ENCODE measurements around the gene NACC1. TPM values are rescaled to one million over a fixed set of nuclear protein-coding genes. Genes with fewer than 3 reads are reported as not detected.
A peak's percentile ranks its signal among the peaks of the same experiment; 100 is the strongest.

Gene NACC1
- polyA plus RNA-seq, 2 of the 4 experiments (the other 2 are of a cell fraction) = 26.1 to 37.9 TPM

DNA sequence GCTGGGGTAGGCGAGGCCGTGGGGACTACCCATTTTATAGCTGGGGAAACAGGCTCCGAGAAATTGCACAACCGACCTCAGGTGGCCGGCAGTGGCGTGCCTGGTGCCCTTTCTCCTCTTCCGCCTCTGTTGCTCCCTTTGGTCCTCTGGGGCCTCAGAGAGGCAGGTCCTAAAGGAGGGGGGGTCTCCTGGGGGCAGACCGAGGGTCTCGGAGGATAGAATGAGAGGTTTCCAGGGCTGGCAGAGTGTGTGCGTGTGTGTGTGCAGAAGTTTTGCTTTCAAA is 20.8 kb downstream of the NACC1 start:
- ChIA-PET CTCF (interaction anchor here (0.6 to 1.6 kb wide), 2 partner anchors 13 to 161 kb away, joined by 4 to 5 read pairs; no protein-coding TSS in a partner anchor), POLR2A (no interaction called here)
- 77% methylated on average over 7 of the region's 10 CpGs for WGBS (ENCODE audit: missing lambda C conversion rate)
- TF ChIP-seq RARB (CRISPR knock-in tag; IDR thresholded peaks at IDR 0.05) (no peak), KDM1A (IDR thresholded peaks at IDR 0.05; ENCODE audit: low read depth) (no peak), BHLHE40 (IDR thresholded peaks at IDR 0.05; ENCODE audit: low read depth, low read length) (no peak), HOXA7 (CRISPR knock-in tag; IDR thresholded peaks at IDR 0.05) (no peak), ELK1 (IDR thresholded peaks at IDR 0.05; ENCODE audit: low read depth, low read length) (no peak), PBX3 (IDR thresholded peaks at IDR 0.05) (no peak), SREBF2 (IDR thresholded peaks at IDR 0.05) (no peak), RAD21 (conservative IDR thresholded peaks at IDR 0.05 in 1 of 2, IDR thresholded peaks at IDR 0.05 in 1 of 2) (no peak), HMGXB4 (CRISPR knock-in tag; IDR thresholded peaks at IDR 0.05; ENCODE audit: borderline replicate concordance) (no peak), JUNB (IDR thresholded peaks at IDR 0.05) (no peak), SMC3 (IDR thresholded peaks at IDR 0.05) (no peak), HES2 (IDR thresholded peaks at IDR 0.05) (no peak), HOXB5 (CRISPR knock-in tag; IDR thresholded peaks at IDR 0.05) (no peak), JUN (IDR thresholded peaks at IDR 0.05) (no peak), PHF8 (IDR thresholded peaks at IDR 0.05; ENCODE audit: borderline replicate concordance, low read depth) (no peak), RFX5 (IDR thresholded peaks at IDR 0.05) (no peak), CHD2 (IDR thresholded peaks at IDR 0.05; ENCODE audit: low read length, partially characterized antibody) (no peak), MYC (IDR thresholded peaks at IDR 0.05; ENCODE audit: borderline replicate concordance, low read length) (no peak), CHD4 (IDR thresholded peaks at IDR 0.05; ENCODE audit: borderline replicate concordance) (no peak)
- TF ChIP-seq, protein P1, sequence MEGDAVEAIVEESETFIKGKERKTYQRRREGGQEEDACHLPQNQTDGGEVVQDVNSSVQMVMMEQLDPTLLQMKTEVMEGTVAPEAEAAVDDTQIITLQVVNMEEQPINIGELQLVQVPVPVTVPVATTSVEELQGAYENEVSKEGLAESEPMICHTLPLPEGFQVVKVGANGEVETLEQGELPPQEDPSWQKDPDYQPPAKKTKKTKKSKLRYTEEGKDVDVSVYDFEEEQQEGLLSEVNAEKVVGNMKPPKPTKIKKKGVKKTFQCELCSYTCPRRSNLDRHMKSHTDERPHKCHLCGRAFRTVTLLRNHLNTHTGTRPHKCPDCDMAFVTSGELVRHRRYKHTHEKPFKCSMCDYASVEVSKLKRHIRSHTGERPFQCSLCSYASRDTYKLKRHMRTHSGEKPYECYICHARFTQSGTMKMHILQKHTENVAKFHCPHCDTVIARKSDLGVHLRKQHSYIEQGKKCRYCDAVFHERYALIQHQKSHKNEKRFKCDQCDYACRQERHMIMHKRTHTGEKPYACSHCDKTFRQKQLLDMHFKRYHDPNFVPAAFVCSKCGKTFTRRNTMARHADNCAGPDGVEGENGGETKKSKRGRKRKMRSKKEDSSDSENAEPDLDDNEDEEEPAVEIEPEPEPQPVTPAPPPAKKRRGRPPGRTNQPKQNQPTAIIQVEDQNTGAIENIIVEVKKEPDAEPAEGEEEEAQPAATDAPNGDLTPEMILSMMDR (IDR thresholded peaks at IDR 0.05) = no peak
- no peak overlapping the region for H3K4me2 ChIP-seq
- H3K4me1 ChIP-seq = peaks cover 25% of the 10 kb centered on the region
- H3K4me3 ChIP-seq = no peak overlapping the region
- no peaks in the 10 kb centered on the region for H3K9me3 ChIP-seq
- DNase-seq (ENCODE audit: low read depth in 1 of 2, low spot score in 1 of 2) (no peak), FAIRE-seq (no peak), ATAC-seq (no peak)
- no peak overlapping the region; a peak in 1 of 6 replicates for H3K27ac ChIP-seq

DNA sequence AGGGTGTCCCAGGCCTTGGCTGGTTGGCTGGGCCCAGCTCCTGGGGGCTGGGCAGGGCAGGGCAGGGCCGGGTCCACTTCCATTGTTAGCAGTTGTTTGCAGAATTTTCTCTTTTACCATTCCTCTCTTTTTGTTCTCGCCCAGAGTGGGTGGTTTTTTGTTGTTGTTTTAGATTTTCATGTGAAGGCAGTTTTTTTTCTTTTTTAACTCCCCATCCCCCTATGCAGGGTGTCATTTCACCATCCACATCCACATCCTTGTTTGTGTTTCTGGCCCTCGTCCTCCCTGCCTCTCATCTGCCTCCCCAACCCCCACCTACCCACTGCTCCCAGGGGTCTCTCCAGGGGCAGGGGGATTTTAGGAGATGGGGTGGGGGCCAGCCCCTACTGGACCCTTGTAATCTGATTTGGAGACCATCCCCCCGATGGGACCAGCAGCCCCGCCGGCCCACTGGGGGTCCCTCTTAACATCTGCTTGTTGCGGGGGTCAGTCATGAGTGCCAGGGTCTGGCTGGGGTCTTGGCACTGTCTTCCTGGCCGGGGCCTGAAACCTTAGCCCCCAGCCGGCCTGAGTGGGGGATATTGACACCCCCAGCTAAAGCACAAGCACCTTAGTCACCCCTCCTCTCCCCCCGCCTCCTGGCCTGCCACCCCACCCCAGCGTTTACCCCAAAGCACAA is 21.7 kb downstream of the NACC1 start:
- no peak for FAIRE-seq
- Histone ChIP-seq H3K9me3 (no peaks in the 10 kb centered on the region), H3K4me1 (peaks cover 23% of the 10 kb centered on the region), H3K27ac (peak overlapping the region in 1 of 2 experiments; percentile 75; a peak in 3 of 6 replicates), H3K4me3 (no peak overlapping the region), H3K4me2 (no peak overlapping the region)
- ChIA-PET POLR2A (no interaction called here), CTCF (interaction anchor here (1.6 kb wide), 1 partner anchor 162 kb away, joined by 5 read pairs; no protein-coding TSS in a partner anchor)
- WGBS (ENCODE audit: missing lambda C conversion rate) = 36% methylated on average over 3 of the region's 11 CpGs
- TF ChIP-seq GATA3 (IDR thresholded peaks at IDR 0.05; ENCODE audit: borderline replicate concordance) (no peak), CHD2 (IDR thresholded peaks at IDR 0.05; ENCODE audit: low read length, partially characterized antibody) (no peak), ZSCAN20 (CRISPR knock-in tag; IDR thresholded peaks at IDR 0.05) (no peak), E2F6 (IDR thresholded peaks at IDR 0.05; ENCODE audit: borderline replicate concordance, low read depth) (no peak), CBX8 (IDR thresholded peaks at IDR 0.05) (no peak), TP53 (CRISPR knock-in tag; IDR thresholded peaks at IDR 0.05) (no peak), NR3C1 (IDR thresholded peaks at IDR 0.05) (no peak)
- TF ChIP-seq, protein P2, sequence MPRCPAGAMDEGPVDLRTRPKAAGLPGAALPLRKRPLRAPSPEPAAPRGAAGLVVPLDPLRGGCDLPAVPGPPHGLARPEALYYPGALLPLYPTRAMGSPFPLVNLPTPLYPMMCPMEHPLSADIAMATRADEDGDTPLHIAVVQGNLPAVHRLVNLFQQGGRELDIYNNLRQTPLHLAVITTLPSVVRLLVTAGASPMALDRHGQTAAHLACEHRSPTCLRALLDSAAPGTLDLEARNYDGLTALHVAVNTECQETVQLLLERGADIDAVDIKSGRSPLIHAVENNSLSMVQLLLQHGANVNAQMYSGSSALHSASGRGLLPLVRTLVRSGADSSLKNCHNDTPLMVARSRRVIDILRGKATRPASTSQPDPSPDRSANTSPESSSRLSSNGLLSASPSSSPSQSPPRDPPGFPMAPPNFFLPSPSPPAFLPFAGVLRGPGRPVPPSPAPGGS (IDR thresholded peaks at IDR 0.05) = no peak
- TF ChIP-seq, protein P3, sequence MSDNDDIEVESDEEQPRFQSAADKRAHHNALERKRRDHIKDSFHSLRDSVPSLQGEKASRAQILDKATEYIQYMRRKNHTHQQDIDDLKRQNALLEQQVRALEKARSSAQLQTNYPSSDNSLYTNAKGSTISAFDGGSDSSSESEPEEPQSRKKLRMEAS (IDR thresholded peaks at IDR 0.05) = no peak
- peak; percentile 23 to 31; a peak in 1 of 6 replicates for ATAC-seq
- no peak for DNase-seq (ENCODE audit: low read depth in 1 of 2, low spot score in 1 of 2)
